Measurements from ENCODE around the gene LRRC59.

- no peak for TF ChIP-seq STAT6 (CRISPR knock-in tag; conservative IDR thresholded peaks at IDR 0.05; ENCODE audit: low read depth)
- TF ChIP-seq SOX15 (CRISPR knock-in tag; IDR thresholded peaks at IDR 0.05), result no peak
- no peak for TF ChIP-seq CTCF (IDR thresholded peaks at IDR 0.05)
- no peak for TF ChIP-seq PRDM15 (CRISPR knock-in tag; IDR thresholded peaks at IDR 0.05)
- no peak for TF ChIP-seq CBFB (CRISPR knock-in tag; IDR thresholded peaks at IDR 0.05; ENCODE audit: low read depth)
- TF ChIP-seq ZBTB21 (CRISPR knock-in tag; IDR thresholded peaks at IDR 0.05; ENCODE audit: borderline replicate concordance), result no peak
- no peak for TF ChIP-seq ATF3 (CRISPR knock-in tag; conservative IDR thresholded peaks at IDR 0.05)
- no peak for TF ChIP-seq ARID4B (CRISPR knock-in tag; IDR thresholded peaks at IDR 0.05; ENCODE audit: borderline replicate concordance)
- TF ChIP-seq ZNF138 (CRISPR knock-in tag; conservative IDR thresholded peaks at IDR 0.05), result no peak
- TF ChIP-seq NFE2L1 (CRISPR knock-in tag; IDR thresholded peaks at IDR 0.05), result no peak
- no peak for TF ChIP-seq ZNF512 (CRISPR knock-in tag; IDR thresholded peaks at IDR 0.05; ENCODE audit: borderline replicate concordance)
- TF ChIP-seq JUN (CRISPR knock-in tag; IDR thresholded peaks at IDR 0.05), result no peak
- no peak for TF ChIP-seq FOXK1 (CRISPR knock-in tag; IDR thresholded peaks at IDR 0.05)
- no peak for TF ChIP-seq USF2 (CRISPR knock-in tag; IDR thresholded peaks at IDR 0.05)
Observed at GRCh38 chr17:50349243-50349600, 48.1 kb downstream of the LRRC59 start.
